ENCODE results near the gene LSM14B.
"Not testable (repeated sequence)": the region's sequence is repeated elsewhere in the genome, so short reads cannot be mapped to it uniquely, and the experiment has no call there.

The LSM14B gene

GRCh38 chr20:62121776-62122653 lies at the start of gene LSM14B:
LSM14B (plus strand) TSS chr20:62122475; CDS start chr20:62122667, 192 bp downstream.
- FAIRE-seq = no peak

- FAIRE-seq = no peak
Measured at GRCh38 chr20:62073323-62073722, 49.0 kb upstream of the LSM14B start.

DNA sequence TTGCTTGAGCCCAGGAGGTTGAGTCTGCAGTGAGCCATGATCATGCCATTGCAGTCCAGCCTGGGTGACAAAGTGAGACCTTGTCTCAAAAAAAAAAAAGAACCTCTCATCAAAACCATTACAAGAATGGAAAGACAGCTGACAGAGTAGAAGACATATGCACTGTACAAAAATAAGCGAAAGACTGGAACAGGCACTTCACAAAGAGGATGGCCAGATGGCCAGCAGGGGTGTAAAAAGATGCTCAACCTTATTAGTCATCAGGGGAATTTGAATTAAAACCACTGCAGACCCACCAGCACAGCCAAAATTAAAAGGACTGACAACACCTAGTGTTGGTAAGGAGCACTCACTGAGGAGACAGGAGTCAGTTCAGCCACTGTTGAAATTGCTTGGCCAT lies 43.1 kb upstream of the LSM14B start:
- no peak for FAIRE-seq

GRCh38 chr20:62080249-62080990 lies 41.9 kb upstream of the LSM14B start:
- FAIRE-seq = no peak

DNA sequence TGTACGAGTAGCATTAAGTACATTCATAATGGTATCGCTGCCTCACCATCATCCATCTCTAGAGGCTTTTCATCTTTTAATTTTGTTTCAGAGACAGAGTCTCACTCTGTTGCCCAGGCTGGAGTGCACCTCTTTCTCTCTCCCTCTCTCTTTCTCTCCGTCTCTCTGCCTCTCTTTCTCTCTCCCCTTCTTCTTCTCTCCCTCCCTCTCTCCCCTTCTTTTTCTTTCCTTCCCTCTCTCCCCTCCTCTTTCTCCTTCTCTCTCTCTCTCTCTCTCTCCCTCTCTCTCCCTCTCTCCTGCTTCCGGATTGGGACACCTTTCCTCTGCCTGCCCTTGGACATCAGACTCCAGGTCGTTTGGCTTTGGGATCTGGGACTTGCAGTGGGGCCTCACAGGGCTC lies 39.0 kb upstream of the LSM14B start:
- FAIRE-seq = no peak

GRCh38 chr20:62084224-62084623 lies 38.1 kb upstream of the LSM14B start:
- FAIRE-seq = not testable (repeated sequence)

DNA sequence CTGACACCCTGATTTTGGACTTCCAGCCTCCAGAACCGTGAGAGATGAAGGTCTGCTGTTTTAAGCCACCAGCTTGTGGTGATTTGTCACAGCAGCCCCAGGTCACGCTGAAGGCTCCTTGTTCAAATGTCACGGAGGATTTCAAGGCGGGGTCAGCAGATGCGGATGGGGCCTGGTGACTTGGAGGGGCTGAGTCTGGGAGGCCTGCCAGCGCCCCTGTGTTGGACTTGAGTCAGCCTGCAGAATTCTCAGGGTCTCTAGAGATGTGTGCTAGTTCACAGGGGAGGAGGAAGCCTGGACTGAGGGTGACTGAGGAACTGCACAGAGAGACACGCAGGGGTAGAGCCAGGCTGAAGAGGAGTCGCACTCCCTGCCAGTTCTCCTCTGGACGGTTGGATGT lies 37.1 kb upstream of the LSM14B start:
- no peak for FAIRE-seq

GRCh38 chr20:62087227-62087626 lies 35.0 kb upstream of the LSM14B start:
- FAIRE-seq = no peak

GRCh38 chr20:62087632-62088031 lies 34.6 kb upstream of the LSM14B start:
- FAIRE-seq = no peak

GRCh38 chr20:62088258-62089127 lies 33.8 kb upstream of the LSM14B start:
- FAIRE-seq = no peak

DNA sequence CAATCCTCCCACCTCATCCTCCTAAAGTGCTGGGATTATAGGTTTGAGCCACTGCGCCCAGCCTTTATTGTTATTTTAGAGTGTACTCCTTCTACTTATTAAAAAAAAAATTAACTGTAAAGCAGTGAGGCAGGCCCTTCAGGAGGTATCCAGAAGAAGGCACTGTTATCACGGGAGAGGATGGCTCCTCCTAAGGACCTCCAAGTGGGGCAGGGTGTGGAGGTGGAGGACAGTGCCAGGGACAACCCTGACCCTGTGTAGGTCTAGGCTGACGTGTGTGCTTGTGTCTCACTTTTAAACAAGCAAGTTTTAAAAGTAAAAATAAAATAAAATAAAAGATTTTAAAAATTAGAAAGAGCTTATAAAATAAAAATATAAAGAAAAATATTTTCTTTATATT lies 32.9 kb upstream of the LSM14B start:
- FAIRE-seq = no peak

DNA sequence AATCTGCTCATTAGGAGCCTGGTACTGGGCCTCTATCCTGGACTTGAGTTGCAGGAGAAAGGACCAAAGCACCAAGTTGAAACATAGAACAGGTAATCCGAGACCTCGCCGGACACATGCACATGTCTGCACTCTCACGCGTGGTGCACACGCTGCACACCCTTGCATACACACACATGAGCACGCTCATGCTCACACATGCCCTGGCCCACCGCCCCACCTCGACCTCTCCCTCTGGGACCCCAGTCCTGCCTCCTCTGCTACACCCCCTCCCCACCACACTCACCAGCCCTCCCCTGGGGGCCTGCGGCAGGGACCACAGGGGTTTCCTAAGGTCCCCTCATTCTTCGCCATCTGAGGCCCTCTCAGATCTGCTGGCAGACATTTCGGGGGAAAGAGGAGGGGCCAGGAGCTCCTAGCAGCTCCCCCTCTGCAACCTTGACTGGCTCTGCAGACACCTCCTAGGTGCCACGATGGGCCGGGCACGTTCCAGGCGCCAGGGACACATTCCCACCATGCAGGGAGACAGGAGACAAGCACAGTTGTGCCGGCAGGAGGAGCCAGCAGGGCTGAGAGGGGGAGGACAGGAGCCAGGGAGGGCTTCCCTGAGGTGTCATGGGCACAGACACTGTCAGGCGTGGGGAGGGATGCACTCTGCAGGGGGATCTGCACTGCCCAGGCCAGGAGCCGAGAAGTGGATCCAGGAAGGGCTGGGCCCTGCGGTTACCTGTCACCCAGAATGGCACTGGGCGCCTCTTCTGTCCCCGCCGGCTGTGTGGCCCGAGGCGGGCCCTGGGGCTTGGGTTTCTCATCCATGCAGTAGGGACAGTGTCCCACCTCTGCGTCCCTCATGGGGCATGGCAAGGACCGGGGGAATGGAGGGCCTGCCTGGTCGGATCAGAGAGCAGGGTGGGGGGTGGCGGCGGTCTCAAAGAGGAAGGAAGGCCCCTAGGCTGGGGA lies 25.6 kb upstream of the LSM14B start:
- no peak for FAIRE-seq

- FAIRE-seq = no peak
Measured at GRCh38 chr20:62097881-62098407, 24.3 kb upstream of the LSM14B start.

DNA sequence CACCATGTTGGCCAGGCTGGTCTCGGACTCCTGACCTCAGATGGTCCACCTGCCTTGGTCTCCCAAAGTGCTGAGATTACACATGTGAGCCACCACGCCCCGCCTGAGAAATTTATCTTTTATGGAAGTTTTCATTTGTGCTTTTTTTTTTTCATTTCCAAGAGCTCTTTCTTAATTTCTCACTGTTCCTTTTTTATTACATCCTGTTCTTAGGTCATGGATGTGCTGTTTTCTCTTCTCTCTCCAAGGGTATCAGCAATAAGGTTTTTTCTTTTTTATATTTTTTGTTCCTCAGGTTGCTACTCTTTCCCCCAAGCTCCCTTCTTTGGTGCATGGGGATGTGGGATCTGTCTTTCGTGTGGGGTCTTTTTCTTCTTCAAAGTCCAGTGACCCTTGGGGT lies 21.2 kb upstream of the LSM14B start:
- FAIRE-seq = no peak

GRCh38 chr20:62103508-62104233 lies 18.6 kb upstream of the LSM14B start:
- no peak for FAIRE-seq

DNA sequence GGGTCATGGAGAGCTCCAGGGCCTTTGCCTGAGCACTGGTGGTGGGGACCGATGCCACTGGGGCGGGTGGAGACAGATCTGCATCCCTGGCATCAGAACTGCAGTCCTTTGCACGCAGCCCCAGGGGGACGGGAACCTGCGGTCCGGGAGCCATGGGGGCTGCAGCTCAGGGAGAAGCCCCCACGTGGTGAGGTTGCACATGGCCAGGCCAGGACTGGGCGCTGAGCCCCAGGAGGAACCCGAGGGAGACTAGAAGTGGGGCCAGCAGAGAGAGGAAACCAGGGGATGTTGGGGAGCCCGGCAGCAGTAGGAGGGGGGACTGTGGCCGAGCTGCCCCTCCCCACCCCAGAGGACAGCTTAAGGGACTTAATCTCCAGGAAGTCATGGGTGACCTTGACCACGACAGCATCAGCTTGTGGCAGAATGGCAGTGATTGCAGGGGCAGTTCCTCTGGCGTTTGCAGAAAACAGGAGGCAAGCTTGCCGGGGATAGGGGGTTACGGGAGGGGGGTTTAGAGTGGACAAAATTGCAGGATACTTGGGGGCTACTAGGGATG lies 18.0 kb upstream of the LSM14B start:
- no peak for FAIRE-seq

DNA sequence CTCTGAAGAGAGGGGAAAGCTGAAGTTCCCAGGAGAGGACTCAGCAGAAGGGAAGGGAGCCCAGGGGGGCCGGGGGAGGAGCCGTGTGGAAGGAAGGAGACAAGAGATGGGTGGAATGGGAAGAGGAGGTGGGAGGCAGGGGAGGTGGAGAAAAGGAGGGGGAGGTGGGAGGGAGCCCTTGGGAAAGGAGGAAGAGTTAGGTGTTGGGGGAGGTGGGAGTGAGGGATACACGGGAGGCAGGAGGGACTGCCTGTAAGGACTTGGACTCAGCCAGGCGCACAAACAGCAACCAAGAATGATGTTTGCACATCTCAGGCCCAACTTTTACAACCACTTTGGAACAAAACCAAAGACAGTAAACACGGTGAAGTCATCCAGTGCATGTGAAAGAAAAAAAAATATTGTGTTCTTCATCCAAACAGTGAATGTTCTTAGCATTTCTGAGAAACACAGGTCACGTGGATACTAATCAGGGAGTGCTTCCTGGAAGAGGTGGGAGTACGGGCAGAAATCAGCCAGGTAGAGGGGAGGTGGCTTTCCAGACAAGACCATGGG lies 17.4 kb upstream of the LSM14B start:
- no peak for FAIRE-seq

- no peak for FAIRE-seq
Measured at GRCh38 chr20:62105592-62105991, 16.7 kb upstream of the LSM14B start.

GRCh38 chr20:62111148-62111547 lies 11.1 kb upstream of the LSM14B start:
- no peak for FAIRE-seq

DNA sequence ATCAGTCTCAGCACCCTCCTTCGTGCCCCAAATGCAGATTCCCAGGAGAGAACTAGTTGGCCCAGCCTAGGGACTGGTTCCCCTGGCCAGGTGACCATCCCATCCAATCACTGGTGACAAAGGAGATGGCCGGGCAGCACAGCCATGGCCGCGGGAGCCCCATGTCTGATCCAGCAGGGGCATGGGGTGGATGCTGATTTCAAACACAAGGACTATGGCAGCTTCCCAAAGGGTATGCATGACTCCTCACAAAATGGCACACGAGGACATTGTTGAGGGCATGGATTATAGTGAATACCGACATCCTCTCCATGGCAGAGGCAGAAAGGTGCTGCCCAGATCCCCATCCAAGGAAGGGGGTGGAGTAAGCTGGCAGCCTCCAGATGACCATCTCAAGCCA lies 9.9 kb upstream of the LSM14B start:
- FAIRE-seq = no peak
